SK-N-SH (cell line): ENCODE results near the gene STEAP3. TPM values are rescaled to one million over a fixed set of nuclear protein-coding genes. Genes with fewer than 3 reads are reported as not detected.

Experiments used
- CTCF ChIA-PET: fragments of 300-600, 350-600 bp; formaldehyde crosslinking; extraction: SDS; loops from one replicate; lab custom pipeline; 2021; lab: Yijun Ruan, JAX
- POLR2A ChIA-PET: fragments of 350-600 bp; sonication (Branson Sonifier 250); formaldehyde crosslinking; extraction: SDS; loops from one replicate; lab custom pipeline; 2020; ENCODE audit warnings: antibody characterized with exemption, inconsistent platforms; lab: Yijun Ruan, JAX
- DNase-seq: peaks from one replicate; pipeline ENCODE4 v3.0.0; 2012
- H2AFZ ChIP-seq: fragments of 200-600 bp; sonication (generic); 2 replicates; pipeline ENCODE4 v1.8.1; 2016; ENCODE audit warnings: antibody characterized with exemption, mild to moderate bottlenecking, low read depth
- H3F3A ChIP-seq: fragments of 200-600 bp; sonication (generic); replicated peaks from 2 replicates; pipeline ENCODE3; 2016; ENCODE audit warnings: antibody characterized with exemption, mild to moderate bottlenecking; ENCODE audit not compliant: insufficient read depth
- H3K27ac ChIP-seq, 2 experiments: fragments of 200-500 bp in 1 of 2; fragments of 200-600 bp in 1 of 2; sonication (Bioruptor generic) in 1 of 2; sonication (generic), shearing (Covaris generic) in 1 of 2; 2 replicates each; pipeline versions ENCODE4 v1.5.1 to v1.6.1; 2014 to 2016; ENCODE audit warnings: low read depth in 2 of 2, inconsistent platforms in 1 of 2, low read length in 1 of 2, mild to moderate bottlenecking in 1 of 2, mixed read lengths in 1 of 2
- H3K27me3 ChIP-seq: fragments of 200-600 bp; sonication (generic), shearing (Covaris generic); 2 replicates; pipeline ENCODE4 v1.6.1; 2016; ENCODE audit warnings: mixed run types; ENCODE audit not compliant: insufficient read depth
- H3K36me3 ChIP-seq, 2 experiments: fragments of 200-500 bp in 1 of 2; fragments of 200-600 bp in 1 of 2; sonication (Bioruptor generic) in 1 of 2; sonication (generic) in 1 of 2; replicated peaks in 1 of 2; 2 replicates each; pipeline versions ENCODE3 to v1.5.1; 2014 to 2016; ENCODE audit warnings: low read length in 1 of 2, mild to moderate bottlenecking in 1 of 2; ENCODE audit not compliant: insufficient read depth in 2 of 2, control insufficient read depth in 1 of 2
- H3K4me1 ChIP-seq, 2 experiments: fragments of 200-500 bp in 1 of 2; fragments of 200-600 bp in 1 of 2; sonication (Bioruptor generic) in 1 of 2; sonication (generic), shearing (Covaris generic) in 1 of 2; 2 replicates each; pipeline versions ENCODE4 v1.5.1 to v1.6.1; 2014 to 2016; ENCODE audit warnings: low read depth in 1 of 2, low read length in 1 of 2, mixed run types in 1 of 2; ENCODE audit not compliant: insufficient read depth in 2 of 2, control insufficient read depth in 1 of 2
- H3K4me2 ChIP-seq: fragments of 200-600 bp; sonication (generic), shearing (Covaris generic); 2 replicates; pipeline ENCODE4 v1.6.1; 2017; ENCODE audit warnings: mixed run types
- H3K4me3 ChIP-seq, 2 experiments: fragments of 200-500 bp in 1 of 2; fragments of 200-600 bp in 1 of 2; sonication (Bioruptor generic) in 1 of 2; sonication (generic), shearing (Covaris generic) in 1 of 2; 2 replicates each; pipeline versions ENCODE4 v1.5.1 to v1.8.1; 2014 to 2016; ENCODE audit warnings: low read depth in 2 of 2, inconsistent platforms in 1 of 2, low read length in 1 of 2, mild to moderate bottlenecking in 1 of 2, mixed read lengths in 1 of 2, moderate library complexity in 1 of 2
- H3K79me2 ChIP-seq: fragments of 200-600 bp; sonication (generic); 2 replicates; pipeline ENCODE4 v1.8.1; 2017; ENCODE audit warnings: mild to moderate bottlenecking; ENCODE audit not compliant: insufficient read depth
- H3K9ac ChIP-seq: fragments of 200-600 bp; sonication (generic); 2 replicates; pipeline ENCODE4 v1.6.1; 2017; ENCODE audit warnings: mixed run types
- H3K9me2 ChIP-seq: fragments of 200-600 bp; sonication (generic); 2 replicates; pipeline ENCODE4 v1.6.1; 2017; ENCODE audit warnings: mixed run types
- H3K9me3 ChIP-seq: fragments of 200-600 bp; sonication (generic); 2 replicates; pipeline ENCODE4 v1.6.1; 2017; ENCODE audit warnings: mixed run types, mild to moderate bottlenecking, moderate library complexity
- H4K20me1 ChIP-seq: fragments of 200-600 bp; sonication (generic); 2 replicates; pipeline ENCODE4 v1.6.1; 2017; ENCODE audit warnings: mild to moderate bottlenecking, mixed run types; ENCODE audit not compliant: insufficient read depth
- CHD2 ChIP-seq: fragments of 150-350 bp; IDR thresholded peaks from 2 replicates; pipeline ENCODE4 v1.6.1; 2018; ENCODE audit warnings: low read length; ENCODE audit not compliant: partially characterized antibody
- EP300 ChIP-seq, 2 experiments: IDR thresholded peaks; 2 replicates each; pipeline versions ENCODE4 v1.4.0 to v1.6.1; 2012; ENCODE audit warnings: borderline replicate concordance in 1 of 2, low read depth in 1 of 2, low read length in 1 of 2
- EZH2phosphoT487 ChIP-seq: fragments of 200-600 bp; sonication (generic); IDR thresholded peaks from 2 replicates; pipeline ENCODE4 v1.6.1; 2017; ENCODE audit warnings: low read depth, mixed run types, mild to moderate bottlenecking, antibody characterized with exemption, moderate library complexity, borderline replicate concordance
- FOXJ3 ChIP-seq: sonication (generic); formaldehyde crosslinking; IDR thresholded peaks from 2 replicates; pipeline ENCODE4 v1.5.1; 2020; ENCODE audit warnings: mild to moderate bottlenecking, missing genetic modification reagents
- GABPA ChIP-seq: IDR thresholded peaks from 2 replicates; pipeline ENCODE4 v1.4.0; 2012; ENCODE audit warnings: low read depth, mild to moderate bottlenecking
- GATA2 ChIP-seq: sonication (generic); formaldehyde crosslinking; IDR thresholded peaks from 2 replicates; pipeline ENCODE4 v1.5.0; 2020; ENCODE audit warnings: mild to moderate bottlenecking, missing genetic modification reagents
- MEF2A ChIP-seq: IDR thresholded peaks from 2 replicates; pipeline ENCODE4 v1.4.0; 2012; ENCODE audit warnings: low read depth, borderline replicate concordance
- NFIC ChIP-seq: IDR thresholded peaks from 2 replicates; pipeline ENCODE4 v1.4.0; 2012; ENCODE audit warnings: borderline replicate concordance
- RAD21 ChIP-seq: IDR thresholded peaks from 2 replicates; pipeline ENCODE4 v1.6.1; 2012; ENCODE audit warnings: mild to moderate bottlenecking, low read length
- SIN3A ChIP-seq: IDR thresholded peaks from 2 replicates; pipeline ENCODE4 v1.6.1; 2012; ENCODE audit warnings: low read depth, mild to moderate bottlenecking, low read length, moderate library complexity, borderline replicate concordance
- SMC3 ChIP-seq: IDR thresholded peaks from 2 replicates; pipeline ENCODE4 v1.6.1; 2012; ENCODE audit warnings: low read depth, low read length, improper control_type of control experiment
- TCF12 ChIP-seq: IDR thresholded peaks from 2 replicates; pipeline ENCODE4 v1.4.0; 2012
- WGBS: methylation state at CpG from one replicate; pipeline ENCODE4 v1.1.6; 2017; ENCODE audit warnings: low lambda C conversion rate; 5-methylcytosine and 5-hydroxymethylcytosine counted together
- polyA plus RNA-seq, 3 experiments: library from polyadenylated mRNA; depleted of rRNA; stranded (reverse); fragments of >200 nt; gene quantifications; 2 replicates each; pipeline ENCODE4 v1.2.3, GENCODE V29; 2012
- TF ChIP-seq, protein P1 (sequence below): IDR thresholded peaks from 2 replicates; pipeline ENCODE4 v1.6.1; 2012; ENCODE audit warnings: mild to moderate bottlenecking, low read depth, low read length, moderate library complexity
- TF ChIP-seq, protein P2 (sequence below): IDR thresholded peaks from 2 replicates; pipeline ENCODE4 v1.4.0; 2012; ENCODE audit warnings: low read depth
- TF ChIP-seq, protein P3 (sequence below): IDR thresholded peaks from 2 replicates; pipeline ENCODE4 v1.4.0; 2012; ENCODE audit warnings: low read depth, borderline replicate concordance
- TF ChIP-seq, protein P4 (sequence below): fragments of 150-350 bp; IDR thresholded peaks from 2 replicates; pipeline ENCODE4 v1.6.1; 2017; ENCODE audit warnings: antibody characterized with exemption, low read length, low read depth, borderline replicate concordance

The STEAP3 gene
- polyA plus RNA-seq, 1 of the 3 experiments (the other 2 are of a cell fraction): 30.6 TPM

DNA sequence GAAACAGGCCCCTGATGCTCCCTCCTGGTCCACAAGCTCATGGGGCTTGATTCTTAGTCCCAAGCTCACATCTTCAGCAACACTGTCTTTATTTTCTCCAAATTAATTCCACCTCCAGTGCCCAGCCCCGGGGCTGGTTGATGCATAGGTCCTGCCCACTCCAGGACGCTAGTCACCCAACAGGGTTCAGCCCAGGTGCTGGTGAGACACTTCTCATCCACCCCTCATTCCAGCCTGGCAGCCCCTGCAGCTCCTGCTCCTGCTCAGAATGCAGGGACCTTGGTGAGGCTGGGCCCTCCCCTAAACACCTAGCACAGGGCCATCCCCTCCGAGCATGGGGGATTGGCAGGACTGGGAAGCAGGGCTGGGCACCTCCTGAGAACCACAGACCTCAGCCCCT lies 25.7 kb downstream of the STEAP3 start:
- 97% methylated on average over 3 of the region's 3 CpGs for WGBS
- Histone ChIP-seq H4K20me1 (no peaks in the 10 kb centered on the region), H3K79me2 (no peaks in the 10 kb centered on the region), H3K4me1 (peaks cover 0 to 24% of the 10 kb centered on the region in 2 experiments; a peak in 3 of 4 replicates), H3F3A (peaks cover 30% of the 10 kb centered on the region), H3K27ac (no peak overlapping the region), H3K9ac (no peak overlapping the region), H3K36me3 (peaks cover 2 to 5% of the 10 kb centered on the region in 2 experiments), H3K27me3 (no peaks in the 10 kb centered on the region), H3K4me3 (no peak overlapping the region), H3K9me2 (no peaks in the 10 kb centered on the region), H2AFZ (no peak overlapping the region), H3K4me2 (no peak overlapping the region), H3K9me3 (no peaks in the 10 kb centered on the region)
- no peak for DNase-seq
- POLR2A ChIA-PET: no interaction called here
- CTCF ChIA-PET: interaction anchor here (0.9 to 1.0 kb wide), 3 partner anchors 8 to 32 kb away, joined by 3 to 4 read pairs (median 3); no protein-coding TSS in a partner anchor
- no peak for TF ChIP-seq EZH2phosphoT487
- no peak for TF ChIP-seq SIN3A
- TF ChIP-seq GABPA: no peak
- no peak for TF ChIP-seq SMC3
- TF ChIP-seq MEF2A: no peak
- TF ChIP-seq, protein P1, sequence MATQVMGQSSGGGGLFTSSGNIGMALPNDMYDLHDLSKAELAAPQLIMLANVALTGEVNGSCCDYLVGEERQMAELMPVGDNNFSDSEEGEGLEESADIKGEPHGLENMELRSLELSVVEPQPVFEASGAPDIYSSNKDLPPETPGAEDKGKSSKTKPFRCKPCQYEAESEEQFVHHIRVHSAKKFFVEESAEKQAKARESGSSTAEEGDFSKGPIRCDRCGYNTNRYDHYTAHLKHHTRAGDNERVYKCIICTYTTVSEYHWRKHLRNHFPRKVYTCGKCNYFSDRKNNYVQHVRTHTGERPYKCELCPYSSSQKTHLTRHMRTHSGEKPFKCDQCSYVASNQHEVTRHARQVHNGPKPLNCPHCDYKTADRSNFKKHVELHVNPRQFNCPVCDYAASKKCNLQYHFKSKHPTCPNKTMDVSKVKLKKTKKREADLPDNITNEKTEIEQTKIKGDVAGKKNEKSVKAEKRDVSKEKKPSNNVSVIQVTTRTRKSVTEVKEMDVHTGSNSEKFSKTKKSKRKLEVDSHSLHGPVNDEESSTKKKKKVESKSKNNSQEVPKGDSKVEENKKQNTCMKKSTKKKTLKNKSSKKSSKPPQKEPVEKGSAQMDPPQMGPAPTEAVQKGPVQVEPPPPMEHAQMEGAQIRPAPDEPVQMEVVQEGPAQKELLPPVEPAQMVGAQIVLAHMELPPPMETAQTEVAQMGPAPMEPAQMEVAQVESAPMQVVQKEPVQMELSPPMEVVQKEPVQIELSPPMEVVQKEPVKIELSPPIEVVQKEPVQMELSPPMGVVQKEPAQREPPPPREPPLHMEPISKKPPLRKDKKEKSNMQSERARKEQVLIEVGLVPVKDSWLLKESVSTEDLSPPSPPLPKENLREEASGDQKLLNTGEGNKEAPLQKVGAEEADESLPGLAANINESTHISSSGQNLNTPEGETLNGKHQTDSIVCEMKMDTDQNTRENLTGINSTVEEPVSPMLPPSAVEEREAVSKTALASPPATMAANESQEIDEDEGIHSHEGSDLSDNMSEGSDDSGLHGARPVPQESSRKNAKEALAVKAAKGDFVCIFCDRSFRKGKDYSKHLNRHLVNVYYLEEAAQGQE: no peak
- TF ChIP-seq, protein P2, sequence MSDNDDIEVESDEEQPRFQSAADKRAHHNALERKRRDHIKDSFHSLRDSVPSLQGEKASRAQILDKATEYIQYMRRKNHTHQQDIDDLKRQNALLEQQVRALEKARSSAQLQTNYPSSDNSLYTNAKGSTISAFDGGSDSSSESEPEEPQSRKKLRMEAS: no peak
- no peak for TF ChIP-seq EP300 (IDR thresholded peaks at IDR 0.05; ENCODE audit: borderline replicate concordance in 1 of 2, low read depth in 1 of 2, low read length in 1 of 2)
- no peak for TF ChIP-seq GATA2 (CRISPR knock-in tag)
- TF ChIP-seq FOXJ3 (CRISPR knock-in tag): no peak
- TF ChIP-seq TCF12: no peak
- TF ChIP-seq RAD21: no peak
- no peak for TF ChIP-seq NFIC

DNA sequence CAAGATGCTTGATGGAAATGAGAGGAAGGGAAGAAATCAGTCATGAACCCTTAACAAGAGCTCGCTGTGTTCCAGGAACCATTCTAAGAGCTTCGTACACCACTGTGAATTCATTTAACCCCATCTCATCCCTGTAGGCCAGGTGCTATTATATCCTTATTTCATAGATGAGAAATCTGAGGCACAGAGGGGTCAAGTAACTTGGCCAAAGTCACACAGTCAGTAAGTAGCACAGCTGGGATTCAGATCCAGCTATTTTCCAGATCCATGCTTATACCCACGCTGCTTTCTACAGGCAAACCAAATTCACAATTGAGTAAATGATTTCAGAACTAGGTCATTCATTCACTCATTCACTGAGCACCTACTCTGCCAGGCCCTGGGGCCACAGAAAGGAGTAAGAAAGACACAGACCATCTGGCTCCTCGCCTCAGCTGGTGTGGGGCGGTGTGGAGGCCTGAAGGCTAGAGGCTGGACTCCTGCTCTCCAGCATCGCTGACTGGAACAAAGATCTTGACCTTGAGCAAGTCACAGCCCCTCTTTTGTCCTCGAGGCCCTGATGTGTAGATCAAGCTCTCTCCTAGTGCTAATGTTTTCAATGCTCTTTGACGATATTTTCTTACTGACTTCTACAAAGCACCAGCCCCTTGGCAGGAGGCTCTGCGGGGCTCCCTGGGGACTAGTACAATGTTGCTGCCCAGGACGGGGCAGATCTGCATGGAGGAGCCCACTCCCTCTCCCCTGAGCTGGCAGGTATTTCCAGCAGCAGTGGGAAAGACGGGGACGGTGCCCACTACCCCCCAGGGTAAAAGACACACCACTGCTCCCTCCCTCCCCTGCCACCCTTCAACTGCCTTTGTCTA lies 26.5 kb downstream of the STEAP3 start:
- Histone ChIP-seq H3F3A (peaks cover 31% of the 10 kb centered on the region), H3K9ac (no peak overlapping the region), H3K9me3 (no peaks in the 10 kb centered on the region), H2AFZ (no peak overlapping the region), H4K20me1 (no peaks in the 10 kb centered on the region), H3K4me2 (no peak overlapping the region), H3K36me3 (peaks cover 2 to 5% of the 10 kb centered on the region in 2 experiments), H3K27me3 (no peaks in the 10 kb centered on the region), H3K79me2 (no peaks in the 10 kb centered on the region), H3K9me2 (no peaks in the 10 kb centered on the region), H3K4me3 (no peak overlapping the region), H3K27ac (no peak overlapping the region), H3K4me1 (peaks cover 0 to 26% of the 10 kb centered on the region in 2 experiments; a peak in 3 of 4 replicates)
- WGBS: 87% methylated on average over 12 of the region's 12 CpGs
- DNase-seq: no peak
- ChIA-PET CTCF (interaction anchor here (1.0 kb wide), 2 partner anchors 9 to 33 kb away, joined by 3 to 4 read pairs; no protein-coding TSS in a partner anchor), POLR2A (no interaction called here)
- TF ChIP-seq, protein P3, sequence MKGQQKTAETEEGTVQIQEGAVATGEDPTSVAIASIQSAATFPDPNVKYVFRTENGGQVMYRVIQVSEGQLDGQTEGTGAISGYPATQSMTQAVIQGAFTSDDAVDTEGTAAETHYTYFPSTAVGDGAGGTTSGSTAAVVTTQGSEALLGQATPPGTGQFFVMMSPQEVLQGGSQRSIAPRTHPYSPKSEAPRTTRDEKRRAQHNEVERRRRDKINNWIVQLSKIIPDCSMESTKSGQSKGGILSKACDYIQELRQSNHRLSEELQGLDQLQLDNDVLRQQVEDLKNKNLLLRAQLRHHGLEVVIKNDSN: no peak
- TF ChIP-seq, protein P1: no peak
- TF ChIP-seq, protein P4, sequence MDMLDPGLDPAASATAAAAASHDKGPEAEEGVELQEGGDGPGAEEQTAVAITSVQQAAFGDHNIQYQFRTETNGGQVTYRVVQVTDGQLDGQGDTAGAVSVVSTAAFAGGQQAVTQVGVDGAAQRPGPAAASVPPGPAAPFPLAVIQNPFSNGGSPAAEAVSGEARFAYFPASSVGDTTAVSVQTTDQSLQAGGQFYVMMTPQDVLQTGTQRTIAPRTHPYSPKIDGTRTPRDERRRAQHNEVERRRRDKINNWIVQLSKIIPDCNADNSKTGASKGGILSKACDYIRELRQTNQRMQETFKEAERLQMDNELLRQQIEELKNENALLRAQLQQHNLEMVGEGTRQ: no peak
- no peak for TF ChIP-seq CHD2
